ENCODE measurements around the gene TBC1D14.

Gene TBC1D14

GRCh38 chr4:7027284-7027683 is 117.7 kb downstream of the TBC1D14 start:
- no peak for DNase-seq

GRCh38 chr4:7027913-7028312 is 118.3 kb downstream of the TBC1D14 start:
- no peak for DNase-seq

- DNase-seq = no peak
Observed at GRCh38 chr4:7029212-7029611, 119.6 kb downstream of the TBC1D14 start.

GRCh38 chr4:7029921-7030320 is 120.3 kb downstream of the TBC1D14 start:
- no peak for DNase-seq

- no peak for DNase-seq
Observed at GRCh38 chr4:7030856-7031255, 121.2 kb downstream of the TBC1D14 start.

- DNase-seq = no peak
Observed at GRCh38 chr4:7031558-7032449, 122.2 kb downstream of the TBC1D14 start.

- DNase-seq = no peak
Observed at GRCh38 chr4:7032596-7032995, 123.0 kb downstream of the TBC1D14 start.

GRCh38 chr4:7034262-7035081 is 124.8 kb downstream of the TBC1D14 start:
- peak; percentile 21 for DNase-seq

GRCh38 chr4:7037425-7037824 is 127.8 kb downstream of the TBC1D14 start:
- no peak for DNase-seq

GRCh38 chr4:7040765-7041164 is 131.1 kb downstream of the TBC1D14 start:
- DNase-seq = no peak

- no peak for DNase-seq
Observed at GRCh38 chr4:7041246-7041645, 131.6 kb downstream of the TBC1D14 start.

- peak; percentile 27 for DNase-seq
Observed at GRCh38 chr4:7041801-7042502, 132.3 kb downstream of the TBC1D14 start.

- DNase-seq = peak; percentile 97
Observed at GRCh38 chr4:7042503-7043283, 133.1 kb downstream of the TBC1D14 start.

GRCh38 chr4:7043284-7044136 is 133.9 kb downstream of the TBC1D14 start, which contains the start of gene TADA2B:
Gene TADA2B (plus strand): TSS chr4:7043372. CDS start chr4:7043580, 208 bp downstream.
- peak; percentile 58 for DNase-seq

- no peak for DNase-seq
Observed at GRCh38 chr4:7044137-7044930, 134.7 kb downstream of the TBC1D14 start.

- DNase-seq = no peak
Observed at GRCh38 chr4:7045553-7045952, 135.9 kb downstream of the TBC1D14 start.

- DNase-seq = no peak
Observed at GRCh38 chr4:7045961-7046921, 136.6 kb downstream of the TBC1D14 start.

- no peak for DNase-seq
Observed at GRCh38 chr4:7046971-7047370, 137.3 kb downstream of the TBC1D14 start.

- no peak for DNase-seq
Observed at GRCh38 chr4:7048642-7049041, 139.0 kb downstream of the TBC1D14 start.

All from NCI-H69 (cell line).